Ramos (cell line): ENCODE results near the gene HIP1R.

ENCODE experiments used
- in situ Hi-C: fragments of 300-500 bp; cut with MboI; formaldehyde crosslinking; loops from one replicate; pipeline ENCODE4 v1.14.3; 2022; ENCODE audit warnings: low sequenced_read_pairs; ENCODE audit not compliant: unreplicated experiment

Gene HIP1R

GRCh38 chr12:122845041-122845864 is 10.0 kb downstream of the HIP1R start:
- in situ Hi-C loops: no loop called here

GRCh38 chr12:122845865-122846621 is 10.8 kb downstream of the HIP1R start:
- in situ Hi-C loops: no loop called here

GRCh38 chr12:122846622-122847515 is 11.6 kb downstream of the HIP1R start:
- in situ Hi-C loops: no loop called here

- in situ Hi-C loops: no loop called here
Measured at GRCh38 chr12:122847516-122847836, 12.2 kb downstream of the HIP1R start.

GRCh38 chr12:122847921-122848421 is 12.7 kb downstream of the HIP1R start:
- in situ Hi-C loops: no loop called here

GRCh38 chr12:122848471-122849351 is 13.5 kb downstream of the HIP1R start:
- in situ Hi-C loops: no loop called here

- in situ Hi-C loops: loop anchor here (5.0 to 25.0 kb wide), 2 partner anchors 57 to 388 kb away; partner anchors contain the start of genes MPHOSPH9 and MTRFR
Measured at GRCh38 chr12:122849352-122850047, 14.2 kb downstream of the HIP1R start.

- in situ Hi-C loops: loop anchor here (5.0 to 25.0 kb wide), 2 partner anchors 58 to 387 kb away; partner anchors contain the start of genes MPHOSPH9 and MTRFR
Measured at GRCh38 chr12:122850048-122850445, 14.8 kb downstream of the HIP1R start.

- in situ Hi-C loops: loop anchor here (5.0 to 25.0 kb wide), 2 partner anchors 59 to 386 kb away; partner anchors contain the start of genes MPHOSPH9 and MTRFR
Measured at GRCh38 chr12:122850695-122851350, 15.6 kb downstream of the HIP1R start.

- in situ Hi-C loops: loop anchor here (5.0 to 25.0 kb wide), 2 partner anchors 60 to 385 kb away; partner anchors contain the start of genes MPHOSPH9 and MTRFR
Measured at GRCh38 chr12:122851820-122852219, 16.6 kb downstream of the HIP1R start.

GRCh38 chr12:122852336-122853275 is 17.3 kb downstream of the HIP1R start:
- in situ Hi-C loops: loop anchor here (5.0 to 25.0 kb wide), 2 partner anchors 60 to 385 kb away; partner anchors contain the start of genes MPHOSPH9 and MTRFR

GRCh38 chr12:122853582-122854245 is 18.5 kb downstream of the HIP1R start:
- in situ Hi-C loops: loop anchor here (5.0 to 25.0 kb wide), 2 partner anchors 61 to 384 kb away; partner anchors contain the start of genes MPHOSPH9 and MTRFR

GRCh38 chr12:122854554-122854953 is 19.3 kb downstream of the HIP1R start:
- in situ Hi-C loops: loop anchor here (5.0 to 25.0 kb wide), 2 partner anchors 62 to 383 kb away; partner anchors contain the start of genes MPHOSPH9 and MTRFR

- in situ Hi-C loops: loop anchor here (5.0 to 25.0 kb wide), 2 partner anchors 97 to 382 kb away; partner anchors contain the start of genes MPHOSPH9 and MTRFR
Measured at GRCh38 chr12:122855071-122855829, 20.0 kb downstream of the HIP1R start.
